CMK (cell line): ENCODE data around the gene TSR1.

Experiments used
- DNase-seq: peaks from one replicate; pipeline ENCODE4 v3.0.0-alpha.2; 2010; ENCODE audit warnings: low read depth

TSR1 gene

DNA sequence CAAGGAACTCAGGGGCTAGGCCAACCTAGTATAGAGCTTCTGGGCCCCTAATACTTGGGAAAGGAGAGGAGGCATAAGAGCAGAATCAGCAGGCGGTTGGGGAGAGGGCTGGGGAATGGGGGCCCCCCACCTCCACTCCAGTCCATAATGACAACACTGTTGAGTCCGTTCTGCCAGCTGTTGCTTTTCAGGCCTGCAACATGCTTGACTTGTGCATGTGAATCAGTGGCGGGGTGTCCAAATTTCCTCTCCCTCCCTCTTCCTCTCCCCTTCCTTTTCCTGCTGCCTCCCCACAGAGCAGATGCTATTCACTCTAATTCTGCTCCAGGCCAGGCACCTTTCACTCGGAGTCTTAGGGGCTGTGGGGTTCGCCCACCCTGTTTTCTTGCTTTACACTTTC lies 32.8 kb upstream of the TSR1 start:
- DNase-seq: no peak

- no peak for DNase-seq
Measured at GRCh38 chr17:2368359-2368758, 32.1 kb upstream of the TSR1 start.

DNA sequence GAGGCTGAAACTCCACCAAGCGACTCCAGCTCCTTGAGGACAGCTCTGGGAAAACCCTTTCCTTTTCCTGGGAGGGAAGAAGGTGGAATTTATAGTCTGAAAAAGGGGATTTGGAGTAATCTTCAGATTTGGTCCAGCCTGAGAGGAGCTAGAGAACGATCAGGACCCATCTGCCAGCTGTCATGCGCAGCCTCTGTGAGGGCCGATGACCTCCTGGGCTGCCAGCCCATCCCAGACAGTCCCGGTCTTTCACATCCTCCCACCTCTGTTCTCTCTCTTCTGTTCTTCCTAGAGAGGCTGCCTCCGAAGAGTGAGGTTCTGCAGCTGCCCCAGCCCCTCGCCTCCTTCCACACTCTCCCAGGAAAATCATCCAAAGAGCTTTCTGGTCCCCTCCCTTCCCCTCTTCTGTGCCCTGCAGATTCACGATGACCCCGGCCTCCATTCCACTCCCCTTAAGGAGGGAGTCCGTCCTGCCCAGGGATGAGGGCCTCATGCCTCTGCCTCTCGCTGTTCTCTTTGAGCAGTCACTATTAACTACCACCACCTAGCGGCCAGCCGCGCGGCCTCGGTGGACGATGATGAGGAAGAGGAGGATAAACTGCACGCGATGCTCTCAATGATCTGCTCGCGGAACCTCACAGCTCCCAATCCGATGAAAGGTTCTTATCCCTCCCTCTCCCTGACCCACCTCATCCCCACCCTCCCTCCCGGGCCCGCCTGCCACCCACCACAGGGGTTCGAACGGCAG lies 30.7 kb upstream of the TSR1 start:
- no peak for DNase-seq

GRCh38 chr17:2365132-2365531 lies 28.9 kb upstream of the TSR1 start:
- DNase-seq: no peak

GRCh38 chr17:2364763-2365116 lies 28.5 kb upstream of the TSR1 start:
- DNase-seq: no peak

DNA sequence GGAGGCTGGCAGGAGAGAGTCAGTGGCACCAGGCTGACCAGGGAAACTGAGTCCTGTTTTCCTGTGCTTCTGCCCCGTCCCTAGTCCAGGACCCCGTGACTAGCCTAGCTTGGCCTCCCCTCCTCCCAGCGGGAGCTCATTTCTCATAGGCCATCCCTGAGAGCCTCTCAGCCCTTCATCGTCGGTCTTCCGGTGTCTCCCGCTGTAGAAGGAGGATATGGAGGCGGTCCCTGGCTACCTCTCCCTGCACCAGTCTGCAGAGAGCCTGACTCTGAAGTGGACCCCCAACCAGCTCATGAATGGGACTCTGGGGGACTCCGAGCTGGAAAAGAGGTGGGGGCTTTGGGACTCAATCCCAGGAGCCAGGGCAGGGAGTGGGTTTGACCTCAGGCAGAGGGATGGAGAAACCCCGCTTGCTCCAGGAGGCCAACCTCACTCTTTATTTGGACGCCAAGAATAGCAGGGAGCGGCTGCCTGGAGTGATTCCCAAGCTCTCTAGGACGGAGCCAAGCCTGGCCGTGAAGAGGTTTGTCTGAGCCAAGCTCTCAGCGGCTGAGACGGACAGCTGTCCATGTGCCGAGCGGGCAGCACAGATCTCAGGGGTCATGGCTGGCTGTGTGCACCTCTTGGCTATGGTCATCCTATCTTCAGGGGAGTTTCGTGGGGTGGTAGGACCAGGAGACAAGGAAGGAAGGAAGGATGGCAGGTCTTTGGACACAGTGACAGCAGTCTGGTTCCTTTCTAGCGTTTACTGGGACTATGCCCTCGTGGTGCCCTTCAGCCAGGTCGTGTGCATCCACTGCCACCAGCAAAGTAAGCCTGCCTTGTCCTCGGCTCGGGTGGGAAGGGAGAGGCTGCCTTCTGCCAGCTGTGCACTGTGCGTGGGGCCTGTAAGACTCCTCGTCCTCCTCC lies 27.9 kb upstream of the TSR1 start:
- DNase-seq: no peak

GRCh38 chr17:2363318-2363717 lies 27.1 kb upstream of the TSR1 start:
- DNase-seq: no peak

DNA sequence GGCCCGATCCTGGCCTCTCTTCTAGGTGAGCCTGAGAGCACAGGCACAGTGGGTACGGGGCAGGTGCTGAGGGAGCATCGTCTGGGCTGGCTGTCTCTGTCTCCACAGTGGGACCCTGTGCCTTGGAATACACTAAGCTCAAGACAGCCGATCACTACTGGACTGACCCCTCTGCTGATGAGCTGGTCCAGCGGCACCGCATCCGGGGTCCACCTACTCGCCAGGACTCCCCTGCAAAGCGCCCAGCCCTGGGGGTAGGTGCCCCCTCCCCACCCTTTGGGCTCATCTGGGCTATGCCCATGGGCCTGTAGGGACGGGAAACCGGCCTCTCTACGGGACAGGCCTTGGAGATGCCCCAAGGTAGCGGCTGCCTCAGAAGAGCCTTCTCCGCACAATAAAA lies 26.6 kb upstream of the TSR1 start:
- no peak for DNase-seq

DNA sequence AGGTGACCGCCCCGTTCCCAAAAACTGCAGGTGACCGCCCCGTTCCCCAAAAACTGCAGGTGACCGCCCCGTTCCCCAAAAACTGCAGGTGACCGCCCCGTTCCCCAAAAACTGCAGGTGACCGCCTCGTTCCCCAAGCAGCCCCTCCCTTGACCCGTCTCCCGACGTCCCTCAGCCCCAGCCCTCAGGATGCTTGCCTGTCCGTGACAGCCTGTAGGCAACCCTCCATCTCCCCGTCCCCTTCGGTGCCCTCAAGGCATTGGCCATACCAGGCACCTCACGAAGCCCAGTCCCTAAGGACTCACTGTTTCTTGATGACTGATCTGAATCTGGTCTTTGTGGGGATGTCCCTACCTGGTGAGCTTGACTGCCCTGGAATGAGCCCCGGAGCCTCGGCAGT lies 26.2 kb upstream of the TSR1 start:
- DNase-seq: no peak

- no peak for DNase-seq
Measured at GRCh38 chr17:2362016-2362415, 25.8 kb upstream of the TSR1 start.

GRCh38 chr17:2361010-2361760 lies 24.9 kb upstream of the TSR1 start:
- DNase-seq: no peak

- no peak for DNase-seq
Measured at GRCh38 chr17:2357931-2358434, 21.7 kb upstream of the TSR1 start.

GRCh38 chr17:2357237-2357636 lies 21.0 kb upstream of the TSR1 start:
- no peak for DNase-seq

DNA sequence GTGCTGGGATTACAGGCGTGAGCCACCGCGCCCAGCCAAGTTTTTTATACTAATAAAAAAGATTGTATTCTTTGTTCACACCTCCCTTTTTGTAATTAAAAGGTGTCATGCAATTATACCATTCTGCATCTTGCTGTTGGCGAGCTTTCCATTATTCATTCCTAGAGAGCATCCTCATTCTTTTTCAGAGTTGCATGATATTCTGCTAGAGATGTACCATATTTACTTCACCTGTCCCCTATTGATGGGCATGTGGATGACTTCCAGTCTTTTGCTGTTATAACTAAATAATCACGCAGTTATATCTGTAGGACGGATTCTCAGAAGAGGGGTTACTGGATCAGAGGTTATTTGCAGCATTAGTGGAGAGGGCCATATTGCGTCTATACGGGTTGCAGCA lies 18.1 kb upstream of the TSR1 start:
- DNase-seq: no peak

DNA sequence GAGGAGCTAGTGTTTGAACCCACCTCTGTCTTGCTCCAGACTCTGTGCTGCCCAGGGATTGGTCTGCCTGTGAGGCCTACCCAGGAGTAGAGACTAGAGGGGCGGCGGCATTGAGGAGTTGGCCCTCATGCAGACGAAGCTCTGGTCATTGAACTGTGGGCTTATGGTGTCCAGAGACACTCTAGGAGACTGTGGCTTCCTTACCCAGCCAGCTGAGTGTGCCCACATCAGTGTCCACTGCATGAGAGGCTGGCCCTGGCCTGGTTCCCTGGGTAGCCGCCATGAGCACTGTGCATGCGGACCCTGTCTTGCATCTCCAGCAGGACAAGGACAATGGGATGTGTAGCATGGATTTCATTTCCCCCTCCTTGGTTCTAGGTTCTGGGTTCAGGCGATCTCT lies 15.0 kb upstream of the TSR1 start:
- no peak for DNase-seq

DNA sequence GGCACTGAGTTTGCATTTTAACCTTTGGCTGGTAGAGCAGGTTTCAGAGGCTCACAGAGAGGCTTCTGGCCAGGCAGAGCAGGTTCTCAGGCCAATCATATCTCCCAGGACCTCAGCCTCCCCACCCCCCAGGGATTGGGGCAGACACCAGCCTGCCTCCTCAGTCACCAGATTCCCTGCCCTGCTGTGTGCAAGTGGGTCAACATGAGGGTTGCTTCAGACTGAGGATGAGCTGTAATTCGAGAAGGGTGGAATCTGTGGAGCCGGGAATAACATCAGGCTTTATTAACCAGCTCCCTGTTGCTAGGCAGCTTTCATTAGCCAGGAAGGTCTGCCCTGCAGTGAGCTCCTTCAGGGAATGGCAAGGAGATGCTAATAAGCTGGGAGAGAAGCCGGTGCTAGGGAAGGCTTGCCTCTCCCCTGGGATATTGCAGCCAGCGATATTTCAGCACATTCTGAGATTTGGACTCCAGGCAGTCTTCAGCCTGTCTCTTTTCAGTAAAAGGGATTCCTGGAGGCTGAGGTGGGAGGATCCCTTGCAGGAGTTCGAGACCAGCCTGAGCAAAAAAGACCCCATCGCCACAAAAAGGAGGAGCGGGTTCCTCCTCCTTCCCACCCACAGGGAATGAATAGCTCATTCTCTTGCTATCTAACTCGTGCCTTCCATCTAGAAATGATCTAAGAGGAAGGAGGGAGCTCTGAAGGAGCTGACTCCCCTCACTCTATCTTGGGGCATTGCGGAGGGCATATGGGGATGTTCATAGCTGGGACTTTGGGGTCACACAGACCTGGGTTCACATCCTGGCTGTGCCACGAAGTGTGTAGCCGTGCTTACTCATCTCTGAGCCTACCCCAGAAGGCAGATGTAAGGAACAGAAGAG lies 11.8 kb upstream of the TSR1 start:
- no peak for DNase-seq

DNA sequence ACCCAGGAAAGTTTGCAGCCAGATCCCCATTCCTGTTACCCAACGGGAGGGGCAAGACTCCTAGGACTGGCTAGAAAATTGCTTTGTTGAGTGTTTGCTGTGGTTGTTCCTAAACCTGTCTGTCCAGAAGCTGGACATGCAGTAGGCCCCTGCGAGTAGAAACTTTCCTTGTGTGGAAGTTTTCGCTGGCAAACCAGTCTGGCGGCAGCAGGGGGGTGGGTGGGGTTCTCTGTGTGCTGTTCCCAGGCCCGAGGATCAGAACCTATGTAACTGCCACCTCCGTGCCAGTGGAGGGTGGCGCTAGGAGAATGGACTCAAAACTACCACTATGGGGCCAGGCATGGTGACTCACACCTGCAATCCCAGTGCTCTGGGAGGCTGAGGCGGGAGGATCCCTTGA lies 10.2 kb upstream of the TSR1 start:
- no peak for DNase-seq

DNA sequence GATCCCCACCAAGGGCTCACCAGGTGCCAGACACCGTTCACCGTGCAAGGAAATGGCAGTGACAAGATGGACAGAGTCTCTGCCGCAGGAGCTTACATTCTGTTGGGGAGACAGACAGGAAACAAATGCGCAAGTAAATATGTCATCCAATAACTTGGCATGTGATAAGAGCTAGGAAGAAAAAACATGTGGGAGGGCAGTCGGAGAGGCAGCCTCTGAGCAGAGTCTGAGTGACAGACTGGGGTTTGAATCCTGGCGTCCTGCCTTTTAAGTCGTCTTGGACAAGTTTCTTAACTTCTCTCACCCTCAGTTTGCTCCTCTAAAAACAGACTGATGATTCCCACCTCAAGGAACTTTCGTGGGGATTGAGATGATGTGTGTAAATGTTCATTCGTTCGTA lies 8.3 kb upstream of the TSR1 start:
- DNase-seq: no peak

- no peak for DNase-seq
Measured at GRCh38 chr17:2343421-2343820, 7.2 kb upstream of the TSR1 start.

DNA sequence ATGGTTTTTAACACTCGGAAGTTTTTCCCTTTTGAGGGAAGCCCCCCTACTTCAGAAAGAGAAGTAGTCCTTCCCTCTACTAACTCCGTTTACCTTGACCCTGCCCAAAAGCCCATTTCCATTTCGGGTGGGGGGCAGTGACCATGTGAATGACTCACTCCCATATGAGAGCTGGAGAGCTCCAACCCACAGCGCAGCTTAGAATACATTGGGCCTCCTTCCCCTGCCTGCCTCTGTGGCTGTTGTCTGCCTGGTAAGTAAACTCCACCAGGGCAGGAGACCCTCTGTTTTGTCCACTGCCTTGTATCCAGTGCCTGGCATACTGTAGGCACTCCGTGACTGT lies 2.0 kb upstream of the TSR1 start:
- DNase-seq: no peak

DNA sequence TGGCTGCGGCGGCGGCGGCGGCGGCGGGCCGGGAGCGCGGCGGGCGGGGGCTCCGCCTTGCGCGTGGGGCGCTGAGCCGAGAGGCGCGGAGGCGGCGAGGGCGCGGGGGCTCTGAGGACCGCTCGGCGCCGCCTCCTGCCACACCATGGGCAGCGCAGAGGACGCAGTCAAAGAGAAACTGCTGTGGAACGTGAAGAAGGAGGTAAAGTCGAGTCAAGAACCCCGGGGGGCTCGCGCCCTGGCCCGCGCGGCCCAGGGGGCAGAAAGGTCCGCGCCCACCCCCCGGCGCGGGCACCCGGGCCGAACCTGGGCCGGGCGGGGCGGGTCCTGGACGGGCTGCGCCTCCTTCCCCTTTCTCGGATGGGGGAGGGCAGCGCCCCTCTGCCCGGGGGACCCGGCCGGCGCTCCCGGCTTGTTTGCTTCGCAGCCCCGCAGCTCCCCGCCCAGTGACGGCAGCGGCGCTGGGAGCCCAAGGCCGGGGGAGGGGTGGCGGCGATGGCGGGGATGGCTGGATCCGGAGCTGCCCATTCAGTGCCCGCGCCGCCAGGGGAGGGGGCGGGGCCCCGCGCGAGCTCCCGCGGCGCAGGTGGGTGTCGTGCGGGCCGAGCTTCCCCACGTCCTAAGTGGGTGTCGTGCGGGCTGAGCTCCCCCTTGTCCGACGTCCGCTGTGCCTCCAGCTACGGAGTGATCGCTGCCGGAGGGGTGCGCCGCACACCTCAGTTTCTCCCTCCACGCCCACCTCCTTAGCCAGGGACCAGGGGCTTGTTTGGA lies 1.5 kb upstream of the TSR1 start:
- no peak for DNase-seq
